KMS-11 (cell line): ENCODE results near the gene CCN5.

Source experiments
- H2AFZ ChIP-seq: fragments of 200-600 bp; sonication (generic); 2 replicates; pipeline ENCODE4 v1.6.1; 2016; ENCODE audit warnings: antibody characterized with exemption, mixed run types, low read depth
- H3K27ac ChIP-seq: fragments of 200-600 bp; sonication (generic); 2 replicates; pipeline ENCODE4 v1.6.1; 2016; ENCODE audit warnings: mild to moderate bottlenecking, mixed run types
- H3K27me3 ChIP-seq: fragments of 200-600 bp; sonication (generic); 2 replicates; pipeline ENCODE4 v1.6.1; 2017; ENCODE audit warnings: mild to moderate bottlenecking, low read depth, mixed run types, moderate library complexity; ENCODE audit not compliant: insufficient read depth
- H3K36me3 ChIP-seq: fragments of 200-600 bp; sonication (generic); 2 replicates; pipeline ENCODE4 v1.6.1; 2017; ENCODE audit warnings: mild to moderate bottlenecking, mixed run types; ENCODE audit not compliant: insufficient read depth
- H3K4me1 ChIP-seq: fragments of 200-600 bp; sonication (generic); 2 replicates; pipeline ENCODE4 v1.6.1; 2016; ENCODE audit warnings: mild to moderate bottlenecking, low read depth, mixed run types; ENCODE audit not compliant: poor library complexity, severe bottlenecking
- H3K4me2 ChIP-seq: fragments of 200-600 bp; sonication (generic); 2 replicates; pipeline ENCODE4 v1.7.0; 2016; ENCODE audit warnings: mild to moderate bottlenecking, mixed run types
- H3K4me3 ChIP-seq: fragments of 200-600 bp; sonication (generic); IDR thresholded peaks from 2 replicates; pipeline ENCODE4 v1.6.1; 2017; ENCODE audit warnings: low read depth, low read length, mixed read lengths; ENCODE audit not compliant: insufficient read depth
- H3K79me2 ChIP-seq: fragments of 200-600 bp; sonication (generic); 2 replicates; pipeline ENCODE4 v1.6.1; 2016; ENCODE audit warnings: low read depth, mixed run types; ENCODE audit not compliant: insufficient read depth
- H3K9ac ChIP-seq: fragments of 200-600 bp; sonication (generic); 2 replicates; pipeline ENCODE4 v1.6.1; 2016; ENCODE audit warnings: mild to moderate bottlenecking, mixed run types
- H4K20me1 ChIP-seq: fragments of 200-600 bp; sonication (generic); 2 replicates; pipeline ENCODE4 v1.6.1; 2016; ENCODE audit warnings: mild to moderate bottlenecking, mixed run types; ENCODE audit not compliant: insufficient read depth
- TF ChIP-seq, protein P1 (sequence below): fragments of 200-600 bp; sonication (generic); conservative IDR thresholded peaks from 2 replicates; pipeline ENCODE4 v1.6.1; 2017; ENCODE audit warnings: low read depth, mild to moderate bottlenecking, antibody characterized with exemption, low read length, moderate library complexity, mixed read lengths

CCN5 gene

DNA sequence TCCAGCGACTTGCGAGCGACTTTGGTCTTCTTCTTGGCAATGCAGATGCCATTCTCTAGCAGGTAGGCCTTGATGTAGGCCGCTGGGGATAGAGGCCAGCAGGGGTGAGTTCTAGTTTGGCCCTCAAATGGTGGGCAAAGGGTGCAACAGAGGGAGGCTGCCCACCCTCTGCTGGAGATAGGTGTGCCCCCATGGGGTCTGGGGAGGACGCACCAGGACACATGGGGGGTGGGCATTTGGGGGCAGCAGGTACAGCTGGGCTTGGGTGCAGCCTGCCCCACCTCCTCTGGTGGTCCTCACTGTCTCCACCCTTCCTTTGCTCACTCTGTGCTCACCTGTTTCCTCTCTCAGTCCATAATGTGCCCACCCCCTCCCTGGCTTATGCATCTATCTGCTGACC is 41.8 kb downstream of the CCN5 start:
- H3K27ac ChIP-seq: no peak overlapping the region
- H3K4me2 ChIP-seq: no peak overlapping the region
- H2AFZ ChIP-seq: no peak overlapping the region
- TF ChIP-seq, protein P1, sequence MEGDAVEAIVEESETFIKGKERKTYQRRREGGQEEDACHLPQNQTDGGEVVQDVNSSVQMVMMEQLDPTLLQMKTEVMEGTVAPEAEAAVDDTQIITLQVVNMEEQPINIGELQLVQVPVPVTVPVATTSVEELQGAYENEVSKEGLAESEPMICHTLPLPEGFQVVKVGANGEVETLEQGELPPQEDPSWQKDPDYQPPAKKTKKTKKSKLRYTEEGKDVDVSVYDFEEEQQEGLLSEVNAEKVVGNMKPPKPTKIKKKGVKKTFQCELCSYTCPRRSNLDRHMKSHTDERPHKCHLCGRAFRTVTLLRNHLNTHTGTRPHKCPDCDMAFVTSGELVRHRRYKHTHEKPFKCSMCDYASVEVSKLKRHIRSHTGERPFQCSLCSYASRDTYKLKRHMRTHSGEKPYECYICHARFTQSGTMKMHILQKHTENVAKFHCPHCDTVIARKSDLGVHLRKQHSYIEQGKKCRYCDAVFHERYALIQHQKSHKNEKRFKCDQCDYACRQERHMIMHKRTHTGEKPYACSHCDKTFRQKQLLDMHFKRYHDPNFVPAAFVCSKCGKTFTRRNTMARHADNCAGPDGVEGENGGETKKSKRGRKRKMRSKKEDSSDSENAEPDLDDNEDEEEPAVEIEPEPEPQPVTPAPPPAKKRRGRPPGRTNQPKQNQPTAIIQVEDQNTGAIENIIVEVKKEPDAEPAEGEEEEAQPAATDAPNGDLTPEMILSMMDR: no peak
- no peaks in the 10 kb centered on the region for H4K20me1 ChIP-seq
- peaks cover 20% of the 10 kb centered on the region for H3K27me3 ChIP-seq
- H3K36me3 ChIP-seq: no peaks in the 10 kb centered on the region
- no peaks in the 10 kb centered on the region for H3K4me1 ChIP-seq
- no peaks in the 10 kb centered on the region for H3K79me2 ChIP-seq
- no peak overlapping the region for H3K4me3 ChIP-seq
- no peak overlapping the region for H3K9ac ChIP-seq

DNA sequence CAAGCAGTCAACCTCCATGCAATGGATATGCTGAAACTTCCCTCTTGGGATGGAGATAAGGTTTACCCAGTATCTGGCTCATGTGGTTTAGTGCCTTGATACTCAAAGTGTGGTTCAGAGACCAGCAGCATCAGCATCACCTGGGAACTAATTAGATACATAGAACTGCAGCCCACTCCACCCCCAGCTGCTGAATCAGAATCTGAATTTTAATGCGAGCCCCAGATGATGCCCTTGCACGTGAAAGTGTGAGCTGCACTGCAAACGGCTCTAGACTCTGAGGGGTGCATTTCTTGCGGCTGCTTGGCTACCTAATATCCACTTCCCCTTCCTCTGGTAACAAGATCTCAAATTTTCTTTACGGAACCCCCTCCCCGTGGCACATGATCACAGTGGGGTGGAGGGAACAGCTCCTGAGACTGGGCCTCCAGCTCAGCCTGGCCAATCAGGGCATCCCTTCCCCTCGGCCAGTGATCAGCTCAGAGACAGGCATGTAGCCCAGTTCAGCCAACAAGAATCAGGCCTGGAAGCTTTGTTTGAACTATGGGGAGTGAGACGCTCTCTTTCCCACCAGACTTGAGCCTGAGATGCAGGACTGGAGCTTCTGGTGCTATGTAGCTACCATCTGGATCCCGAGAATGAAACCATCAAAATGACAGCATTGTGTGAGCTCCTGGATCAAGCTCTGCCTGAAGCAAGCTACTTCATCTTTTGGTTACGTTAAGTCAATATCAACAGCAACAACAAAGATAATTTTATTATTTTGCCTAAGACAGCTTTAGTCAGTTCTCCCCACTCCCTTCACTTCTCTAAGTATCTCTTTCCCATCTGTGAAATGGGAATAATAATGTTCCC is 43.3 kb downstream of the CCN5 start:
- H3K36me3 ChIP-seq: no peaks in the 10 kb centered on the region
- no peak overlapping the region for H2AFZ ChIP-seq
- peaks cover 14% of the 10 kb centered on the region for H3K27me3 ChIP-seq
- H3K4me3 ChIP-seq: no peak overlapping the region
- no peaks in the 10 kb centered on the region for H3K79me2 ChIP-seq
- TF ChIP-seq, protein P1: no peak
- H3K4me2 ChIP-seq: no peak overlapping the region
- H3K27ac ChIP-seq: no peak overlapping the region
- no peaks in the 10 kb centered on the region for H3K4me1 ChIP-seq
- no peak overlapping the region for H3K9ac ChIP-seq
- H4K20me1 ChIP-seq: no peaks in the 10 kb centered on the region

DNA sequence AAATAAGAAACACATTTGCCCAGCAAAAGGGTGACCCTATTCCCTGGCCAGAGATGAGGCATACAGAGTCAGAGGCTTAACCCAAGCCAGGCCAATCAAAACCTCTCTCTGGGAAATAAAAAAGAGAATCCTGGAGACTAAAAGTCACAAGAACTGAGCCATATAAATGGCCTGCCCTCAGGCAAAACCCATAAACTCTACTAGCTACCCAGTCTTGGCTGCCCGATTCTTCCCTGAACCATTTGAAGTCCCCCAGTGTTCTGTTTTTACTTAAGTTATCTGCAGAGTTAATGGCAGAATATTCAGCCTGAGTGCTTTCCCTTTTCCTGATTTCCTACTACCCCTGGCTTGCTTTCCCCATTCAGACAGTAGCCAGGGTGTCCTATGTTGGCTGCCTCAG is 44.4 kb downstream of the CCN5 start:
- TF ChIP-seq, protein P1: no peak
- no peak overlapping the region for H3K27ac ChIP-seq
- H3K36me3 ChIP-seq: no peaks in the 10 kb centered on the region
- H3K4me3 ChIP-seq: no peak overlapping the region
- H2AFZ ChIP-seq: no peak overlapping the region
- no peak overlapping the region for H3K9ac ChIP-seq
- H4K20me1 ChIP-seq: no peaks in the 10 kb centered on the region
- H3K4me1 ChIP-seq: no peaks in the 10 kb centered on the region
- H3K79me2 ChIP-seq: no peaks in the 10 kb centered on the region
- H3K4me2 ChIP-seq: no peak overlapping the region
- H3K27me3 ChIP-seq: peaks cover 12% of the 10 kb centered on the region

DNA sequence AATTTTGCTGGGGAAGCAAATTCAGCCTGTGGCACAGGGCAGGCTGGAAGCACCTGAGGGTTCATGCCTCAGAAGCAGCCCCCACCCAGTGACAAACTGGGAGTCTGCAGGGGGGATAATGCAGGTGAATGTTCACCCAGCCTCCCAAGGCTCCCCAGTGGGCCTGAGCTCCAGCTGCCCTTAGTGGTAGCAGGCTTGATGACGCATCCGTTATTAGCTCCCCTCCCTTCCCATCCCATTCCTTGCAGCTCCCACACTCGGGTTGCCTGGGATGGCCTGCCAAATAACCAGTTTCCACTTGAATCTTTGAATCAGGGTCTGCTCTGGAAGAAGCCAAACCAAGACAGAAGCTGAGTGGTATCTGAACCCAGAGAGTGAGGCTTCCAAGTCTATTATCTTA is 46.3 kb downstream of the CCN5 start:
- no peak overlapping the region for H3K27ac ChIP-seq
- no peaks in the 10 kb centered on the region for H3K36me3 ChIP-seq
- no peaks in the 10 kb centered on the region for H3K79me2 ChIP-seq
- peaks cover 27% of the 10 kb centered on the region for H3K27me3 ChIP-seq
- no peaks in the 10 kb centered on the region for H3K4me1 ChIP-seq
- H3K9ac ChIP-seq: no peak overlapping the region
- H4K20me1 ChIP-seq: no peaks in the 10 kb centered on the region
- no peak overlapping the region for H2AFZ ChIP-seq
- TF ChIP-seq, protein P1: no peak
- H3K4me2 ChIP-seq: no peak overlapping the region
- H3K4me3 ChIP-seq: no peak overlapping the region
